Right forelimb (tissue), 1 donor: ENCODE data around the gene CACNA2D1.
"Not testable (repeated sequence)": the region's sequence is repeated elsewhere in the genome, so short reads cannot be mapped to it uniquely, and the experiment has no call there.

ENCODE experiments used
- DNase-seq: peaks from one replicate; pipeline ENCODE4 v3.0.0-alpha.2; 2018

The CACNA2D1 gene

GRCh38 chr7:82158327-82158726 lies 285.2 kb downstream of the CACNA2D1 start:
- no peak for DNase-seq

- DNase-seq, result no peak
Observed at GRCh38 chr7:82156893-82157292, 286.7 kb downstream of the CACNA2D1 start.

GRCh38 chr7:82156168-82156567 lies 287.4 kb downstream of the CACNA2D1 start:
- no peak for DNase-seq

- DNase-seq, result no peak
Observed at GRCh38 chr7:82154728-82155127, 288.8 kb downstream of the CACNA2D1 start.

- DNase-seq, result no peak
Observed at GRCh38 chr7:82153776-82154175, 289.8 kb downstream of the CACNA2D1 start.

GRCh38 chr7:82152858-82153257 lies 290.7 kb downstream of the CACNA2D1 start:
- no peak for DNase-seq

GRCh38 chr7:82146491-82146890 lies 297.1 kb downstream of the CACNA2D1 start:
- DNase-seq, result no peak

GRCh38 chr7:82142263-82142864 lies 301.2 kb downstream of the CACNA2D1 start:
- DNase-seq, result no peak

GRCh38 chr7:82141427-82141826 lies 302.1 kb downstream of the CACNA2D1 start:
- no peak for DNase-seq

GRCh38 chr7:82140608-82141007 lies 303.0 kb downstream of the CACNA2D1 start:
- DNase-seq, result not testable (repeated sequence)

- no peak for DNase-seq
Observed at GRCh38 chr7:82131215-82131614, 312.4 kb downstream of the CACNA2D1 start.

GRCh38 chr7:82129091-82129490 lies 314.5 kb downstream of the CACNA2D1 start:
- DNase-seq, result no peak

GRCh38 chr7:82128546-82128945 lies 315.0 kb downstream of the CACNA2D1 start:
- no peak for DNase-seq

GRCh38 chr7:82126576-82126975 lies 317.0 kb downstream of the CACNA2D1 start:
- DNase-seq, result no peak

GRCh38 chr7:82124445-82124844 lies 319.1 kb downstream of the CACNA2D1 start:
- DNase-seq, result no peak

GRCh38 chr7:82122275-82122674 lies 321.3 kb downstream of the CACNA2D1 start:
- DNase-seq, result no peak

GRCh38 chr7:82114237-82114636 lies 329.3 kb downstream of the CACNA2D1 start:
- no peak for DNase-seq

- no peak for DNase-seq
Observed at GRCh38 chr7:82110146-82110840, 333.3 kb downstream of the CACNA2D1 start.

- DNase-seq, result no peak
Observed at GRCh38 chr7:82109288-82109687, 334.3 kb downstream of the CACNA2D1 start.

GRCh38 chr7:82106201-82106600 lies 337.4 kb downstream of the CACNA2D1 start:
- DNase-seq, result no peak

GRCh38 chr7:82105463-82105862 lies 338.1 kb downstream of the CACNA2D1 start:
- DNase-seq, result no peak

- DNase-seq, result no peak
Observed at GRCh38 chr7:82098414-82098813, 345.2 kb downstream of the CACNA2D1 start.

- no peak for DNase-seq
Observed at GRCh38 chr7:82091126-82091684, 352.4 kb downstream of the CACNA2D1 start.

- no peak for DNase-seq
Observed at GRCh38 chr7:82087099-82087498, 356.5 kb downstream of the CACNA2D1 start.
